ENCODE data around the gene KIAA0930. TPM values are rescaled to one million over a fixed set of nuclear protein-coding genes. Genes with fewer than 3 reads are reported as not detected.

The KIAA0930 gene
- total and polyA plus RNA-seq, 2 of the 4 experiments (the other 2 are of a cell fraction): 25.3 to 34.1 TPM

DNA sequence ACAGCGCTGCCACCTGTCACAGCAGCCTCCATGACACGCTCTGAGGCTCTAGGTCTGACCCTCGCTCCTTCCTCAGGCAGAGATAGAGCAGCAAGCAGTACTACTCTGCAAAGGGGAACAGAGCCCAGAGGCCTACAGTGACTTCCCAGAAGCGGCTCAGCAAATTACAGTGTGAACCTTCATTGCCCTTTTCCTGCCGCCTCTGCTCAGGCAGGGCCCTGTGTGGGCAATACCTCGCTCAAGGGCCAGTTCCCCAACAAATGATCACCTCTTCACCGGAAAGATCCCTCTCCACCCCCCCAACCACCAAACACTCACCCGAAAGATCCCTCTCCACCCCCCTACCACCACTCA is 12.3 kb downstream of the KIAA0930 start:
- Histone ChIP-seq H3K23ac (ENCODE audit: low read depth, low read length) (no peak overlapping the region), H3K27me3 (ENCODE audit: control insufficient read depth, insufficient read depth, low read length) (no peaks in the 10 kb centered on the region), H3K9ac (ENCODE audit: low read depth, low read length) (no peak overlapping the region), H3K9me1 (ENCODE audit: insufficient read depth, low read length) (no peaks in the 10 kb centered on the region), H4K8ac (ENCODE audit: low read depth in 2 of 2, low read length in 2 of 2) (no peak overlapping the region), H3K9me3 (ENCODE audit: control insufficient read depth, insufficient read depth, low read length) (no peaks in the 10 kb centered on the region), H3K4me3 (ENCODE audit: insufficient read depth, low read depth, low read length) (no peak overlapping the region), H3K56ac (ENCODE audit: extremely low read depth, insufficient read depth, low read length) (no peak overlapping the region), H2BK120ac (ENCODE audit: low read depth, low read length) (no peak overlapping the region), H3K18ac (ENCODE audit: low read depth, low read length) (no peak overlapping the region), H3K4ac (ENCODE audit: low read depth, low read length) (no peak overlapping the region), H2BK5ac (ENCODE audit: low read depth, low read length, poor library complexity, severe bottlenecking) (no peak overlapping the region), H3K14ac (replicated peaks; ENCODE audit: low read depth, low read length) (no peak overlapping the region), H4K20me1 (ENCODE audit: insufficient read depth, low read length) (peaks cover 54% of the 10 kb centered on the region), H4K5ac (ENCODE audit: low read depth, low read length) (no peak overlapping the region), H3K27ac (ENCODE audit: insufficient read depth, low read length) (no peak overlapping the region), H4K91ac (ENCODE audit: insufficient read depth, low read depth, low read length) (no peak overlapping the region), H2AK9ac (replicated peaks; ENCODE audit: low read depth, low read length, poor library complexity) (no peak overlapping the region), H2AFZ (replicated peaks; ENCODE audit: low read length, poor library complexity) (no peak overlapping the region), H3K36me3 (ENCODE audit: control insufficient read depth, insufficient read depth, low read length) (0 out of 2 replicates have a peak, but pooled peaks cover 2% of the 10 kb centered on the region), H2BK20ac (ENCODE audit: low read depth, low read length) (no peak overlapping the region), H3K79me1 (ENCODE audit: low read depth in 1 of 2, low read length in 2 of 2) (peaks cover 0 to 61% of the 10 kb centered on the region in 2 experiments; a peak in 2 of 4 replicates), H3K4me1 (ENCODE audit: control insufficient read depth, insufficient read depth, low read length) (peaks cover 7% of the 10 kb centered on the region; the same call in 1 of the 2 replicates), H2AK5ac (ENCODE audit: low read depth, low read length) (no peak overlapping the region), H3K4me2 (ENCODE audit: low read depth, low read length) (no peak overlapping the region), H2BK15ac (ENCODE audit: low read depth, low read length) (no peak overlapping the region)
- POLR2A ChIA-PET (ENCODE audit: unreplicated experiment): interaction anchor here (0.6 kb wide), 1 partner anchor 18 kb away, joined by 5 read pairs; no protein-coding TSS in a partner anchor
- DNase-seq (no peak), ATAC-seq (ENCODE audit: low read depth) (no peak)
- no TSS peak for BruUV-seq (replicated peaks)
- in situ Hi-C loops (cut with MboI; ENCODE audit: low sequenced_read_pairs): no loop called here
- intact Hi-C loops (cut with micrococcal nuclease): no loop called here
- no peak for TF ChIP-seq RCOR1 (IDR thresholded peaks at IDR 0.05; ENCODE audit: insufficient replicate concordance, low read length)
- TF ChIP-seq POLR2A (IDR thresholded peaks at IDR 0.05; ENCODE audit: low read depth, low read length): no peak
- TF ChIP-seq FOS (IDR thresholded peaks at IDR 0.05; ENCODE audit: low read depth, low read length): no peak
- TF ChIP-seq SMC3 (IDR thresholded peaks at IDR 0.05; ENCODE audit: low read depth, low read length): no peak
- no peak for TF ChIP-seq CHD1 (IDR thresholded peaks at IDR 0.05; ENCODE audit: low read depth, low read length)
- no peak for TF ChIP-seq BHLHE40 (IDR thresholded peaks at IDR 0.05; ENCODE audit: low read depth, low read length)
- no peak for TF ChIP-seq NFE2L2 (IDR thresholded peaks at IDR 0.05; ENCODE audit: low read depth, low read length)
- no peak for TF ChIP-seq RAD21 (IDR thresholded peaks at IDR 0.05; ENCODE audit: low read length)
- TF ChIP-seq, protein P1, sequence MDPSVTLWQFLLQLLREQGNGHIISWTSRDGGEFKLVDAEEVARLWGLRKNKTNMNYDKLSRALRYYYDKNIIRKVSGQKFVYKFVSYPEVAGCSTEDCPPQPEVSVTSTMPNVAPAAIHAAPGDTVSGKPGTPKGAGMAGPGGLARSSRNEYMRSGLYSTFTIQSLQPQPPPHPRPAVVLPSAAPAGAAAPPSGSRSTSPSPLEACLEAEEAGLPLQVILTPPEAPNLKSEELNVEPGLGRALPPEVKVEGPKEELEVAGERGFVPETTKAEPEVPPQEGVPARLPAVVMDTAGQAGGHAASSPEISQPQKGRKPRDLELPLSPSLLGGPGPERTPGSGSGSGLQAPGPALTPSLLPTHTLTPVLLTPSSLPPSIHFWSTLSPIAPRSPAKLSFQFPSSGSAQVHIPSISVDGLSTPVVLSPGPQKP (IDR thresholded peaks at IDR 0.05; ENCODE audit: borderline replicate concordance, low read depth, low read length): no peak
- no peak for TF ChIP-seq RFX5 (IDR thresholded peaks at IDR 0.05; ENCODE audit: low read depth, low read length)
- TF ChIP-seq CEBPB (IDR thresholded peaks at IDR 0.05; ENCODE audit: low read depth, low read length): no peak
- no peak for TF ChIP-seq MAFK (IDR thresholded peaks at IDR 0.05; ENCODE audit: low read depth, low read length)
- no peak for TF ChIP-seq MXI1 (IDR thresholded peaks at IDR 0.05; ENCODE audit: borderline replicate concordance, low read depth, low read length)
- TF ChIP-seq, protein P2, sequence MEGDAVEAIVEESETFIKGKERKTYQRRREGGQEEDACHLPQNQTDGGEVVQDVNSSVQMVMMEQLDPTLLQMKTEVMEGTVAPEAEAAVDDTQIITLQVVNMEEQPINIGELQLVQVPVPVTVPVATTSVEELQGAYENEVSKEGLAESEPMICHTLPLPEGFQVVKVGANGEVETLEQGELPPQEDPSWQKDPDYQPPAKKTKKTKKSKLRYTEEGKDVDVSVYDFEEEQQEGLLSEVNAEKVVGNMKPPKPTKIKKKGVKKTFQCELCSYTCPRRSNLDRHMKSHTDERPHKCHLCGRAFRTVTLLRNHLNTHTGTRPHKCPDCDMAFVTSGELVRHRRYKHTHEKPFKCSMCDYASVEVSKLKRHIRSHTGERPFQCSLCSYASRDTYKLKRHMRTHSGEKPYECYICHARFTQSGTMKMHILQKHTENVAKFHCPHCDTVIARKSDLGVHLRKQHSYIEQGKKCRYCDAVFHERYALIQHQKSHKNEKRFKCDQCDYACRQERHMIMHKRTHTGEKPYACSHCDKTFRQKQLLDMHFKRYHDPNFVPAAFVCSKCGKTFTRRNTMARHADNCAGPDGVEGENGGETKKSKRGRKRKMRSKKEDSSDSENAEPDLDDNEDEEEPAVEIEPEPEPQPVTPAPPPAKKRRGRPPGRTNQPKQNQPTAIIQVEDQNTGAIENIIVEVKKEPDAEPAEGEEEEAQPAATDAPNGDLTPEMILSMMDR (conservative IDR thresholded peaks at IDR 0.05; ENCODE audit: low read depth, low read length): no peak
- CTCF ChIA-PET: no interaction called here
- 100% methylated on average over 3 of the region's 8 CpGs; no CpG with 5 or more reads in 1 of the 2 experiments for WGBS, 2 experiments (ENCODE audit: extremely low coverage in 2 of 2, insufficient read length in 1 of 2)
- dilution Hi-C loops (cut with HindIII; ENCODE audit: low sequenced_read_pairs, unreplicated experiment): no loop called here
